ENCODE results near the gene HEATR9. TPM values are rescaled to one million over a fixed set of nuclear protein-coding genes. Genes with fewer than 3 reads are reported as not detected.

The HEATR9 gene
- total and polyA plus RNA-seq, 12 donors, result not detected

- H3K27ac ChIP-seq, result no peak overlapping the region
- WGBS, 2 donors, result 93 to 97% methylated on average over 12 of the region's 12 CpGs
- intact Hi-C loops (cut with DNase I), result no loop called here
- no peaks in the 10 kb centered on the region for H3K36me3 ChIP-seq
- H3K9me3 ChIP-seq, result no peaks in the 10 kb centered on the region
- no peak overlapping the region for H3K4me3 ChIP-seq
- H3K4me1 ChIP-seq, result peaks cover 0 to 21% (median 0%) of the 10 kb centered on the region in 9 donors
- no peak for TF ChIP-seq CTCF (IDR thresholded peaks at IDR 0.05)
- DNase-seq (no peak), ATAC-seq (no peak)
- no peaks in the 10 kb centered on the region for H3K27me3 ChIP-seq
These were observed 3.7 kb upstream of the HEATR9 start for GRCh38 chr17:35872196-35872980.

- H3K27me3 ChIP-seq, result no peaks in the 10 kb centered on the region
- intact Hi-C loops (cut with DNase I), result no loop called here
- DNase-seq, result no peak
- no peaks in the 10 kb centered on the region for H3K9me3 ChIP-seq
- H3K4me1 ChIP-seq, result peaks cover 0 to 28% (median 5%) of the 10 kb centered on the region in 9 donors
- peak in 1 of 9 donors; percentile 23 for TF ChIP-seq CTCF (IDR thresholded peaks at IDR 0.05)
- H3K36me3 ChIP-seq, result no peaks in the 10 kb centered on the region
- no peak overlapping the region for H3K27ac ChIP-seq
- 52 to 65% methylated on average over 8 of the region's 8 CpGs for WGBS, 2 donors
- ATAC-seq, result peak in 5 of 8 donors; percentile 40 to 61 (median 46)
- H3K4me3 ChIP-seq, result no peak overlapping the region
These were observed 2.5 kb upstream of the HEATR9 start for GRCh38 chr17:35870906-35871819.

DNA sequence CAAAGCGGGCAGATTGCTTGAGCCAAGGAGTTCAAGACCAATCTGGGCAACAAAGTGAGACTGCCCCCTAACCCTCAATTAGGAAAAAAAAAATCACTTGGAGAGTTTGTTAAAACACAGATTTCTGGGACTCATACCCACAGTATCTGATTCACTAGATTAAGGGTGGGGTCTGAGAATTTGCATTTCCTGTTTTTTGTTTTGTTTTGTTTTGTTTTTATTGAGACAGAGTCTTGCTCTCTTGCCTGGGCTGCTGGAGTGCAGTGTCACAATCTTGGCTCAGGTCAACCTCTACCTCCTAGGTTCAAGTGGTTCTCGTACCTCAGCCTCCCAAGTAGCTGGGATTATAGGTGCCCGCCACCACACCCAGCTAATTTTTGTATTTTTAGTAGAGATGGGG, 1.1 kb downstream of the HEATR9 start:
- Histone ChIP-seq H3K36me3 (peaks cover 0 to 3% (median 0%) of the 10 kb centered on the region in 9 donors), H3K4me1 (peaks cover 0 to 22% (median 9%) of the 10 kb centered on the region in 9 donors), H3K27me3 (no peaks in the 10 kb centered on the region), H3K9me3 (no peaks in the 10 kb centered on the region), H3K27ac (no peak overlapping the region), H3K4me3 (no peak overlapping the region)
- DNase-seq, result no peak
- WGBS, 2 donors, result 97% methylated on average over 3 of the region's 3 CpGs
- intact Hi-C loops (cut with DNase I), result no loop called here
- no peak for ATAC-seq
- TF ChIP-seq CTCF (IDR thresholded peaks at IDR 0.05), result no peak

DNA sequence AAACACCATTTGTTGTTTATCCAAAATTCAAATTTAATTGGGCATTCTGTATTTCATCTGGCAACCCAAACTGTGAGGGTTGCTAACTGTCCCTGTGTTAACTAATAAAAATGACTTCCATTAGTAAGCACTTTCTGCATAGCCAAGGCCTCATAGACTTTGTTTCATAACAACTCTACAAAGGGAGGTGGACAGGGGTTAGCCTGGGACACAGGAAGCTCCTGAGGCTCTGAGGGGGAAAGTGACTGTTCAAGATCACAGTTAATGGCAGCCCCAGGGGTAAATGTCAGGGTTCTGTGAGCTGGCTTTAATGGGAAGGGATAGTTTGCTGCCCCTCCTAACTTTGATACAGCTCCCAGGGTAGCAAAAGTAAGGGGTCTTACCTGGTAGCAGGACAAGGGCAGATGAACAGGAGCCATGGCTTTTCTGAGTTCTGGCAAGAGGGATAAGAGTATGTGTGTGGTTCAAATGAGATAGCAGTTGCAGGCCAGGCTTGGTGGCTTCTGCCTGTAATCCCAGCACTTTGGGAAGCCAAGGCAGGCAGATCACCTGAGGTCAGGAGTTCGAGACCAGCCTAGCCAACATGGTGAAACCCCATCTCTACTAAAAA, 2.2 kb downstream of the HEATR9 start:
- Histone ChIP-seq H3K4me3 (no peak overlapping the region), H3K27me3 (no peaks in the 10 kb centered on the region), H3K4me1 (peaks cover 0 to 20% (median 9%) of the 10 kb centered on the region in 9 donors), H3K27ac (peak overlapping the region in 1 of 10 donors; percentile 14), H3K36me3 (peaks cover 0 to 3% (median 0%) of the 10 kb centered on the region in 9 donors), H3K9me3 (no peaks in the 10 kb centered on the region)
- DNase-seq (no peak), ATAC-seq (peak in 1 of 8 donors; percentile 52)
- no peak for TF ChIP-seq CTCF (IDR thresholded peaks at IDR 0.05)
- intact Hi-C loops (cut with DNase I), result no loop called here
- 100% methylated on average over 1 of the region's 1 CpG for WGBS, 2 donors
